NCI-H524 treated with DMSO at 0.1 percent for 48 hours (cell line): ENCODE data around the gene TGM3.
"Not testable (repeated sequence)": the region's sequence is repeated elsewhere in the genome, so short reads cannot be mapped to it uniquely, and the experiment has no call there.

Experiments used
- DNase-seq: peaks from one replicate; lab custom pipeline; 2025; lab: John Stamatoyannopoulos, UW

TGM3 gene

GRCh38 chr20:2295886-2296515 is at the start of gene TGM3:
TGM3 (plus strand) TSS chr20:2296001; CDS start chr20:2296064, 63 bp downstream.
- no peak for DNase-seq

- no peak for DNase-seq
Measured at GRCh38 chr20:2246069-2246491, 49.7 kb upstream of the TGM3 start.

GRCh38 chr20:2248837-2249236 is 47.0 kb upstream of the TGM3 start:
- no peak for DNase-seq

- no peak for DNase-seq
Measured at GRCh38 chr20:2249935-2250334, 45.9 kb upstream of the TGM3 start.

- no peak for DNase-seq
Measured at GRCh38 chr20:2252419-2252997, 43.3 kb upstream of the TGM3 start.

- no peak for DNase-seq
Measured at GRCh38 chr20:2253256-2253655, 42.5 kb upstream of the TGM3 start.

GRCh38 chr20:2254333-2254732 is 41.5 kb upstream of the TGM3 start:
- no peak for DNase-seq

- DNase-seq = no peak
Measured at GRCh38 chr20:2255926-2256531, 39.8 kb upstream of the TGM3 start.

- no peak for DNase-seq
Measured at GRCh38 chr20:2259731-2260130, 36.1 kb upstream of the TGM3 start.

- DNase-seq = no peak
Measured at GRCh38 chr20:2260250-2260649, 35.6 kb upstream of the TGM3 start.

GRCh38 chr20:2261046-2261485 is 34.7 kb upstream of the TGM3 start:
- no peak for DNase-seq

GRCh38 chr20:2261629-2262028 is 34.2 kb upstream of the TGM3 start:
- no peak for DNase-seq

GRCh38 chr20:2264118-2264517 is 31.7 kb upstream of the TGM3 start:
- no peak for DNase-seq

GRCh38 chr20:2264621-2265374 is 31.0 kb upstream of the TGM3 start:
- not testable (repeated sequence) for DNase-seq

- DNase-seq = no peak
Measured at GRCh38 chr20:2273634-2274302, 22.0 kb upstream of the TGM3 start.

GRCh38 chr20:2276015-2276414 is 19.8 kb upstream of the TGM3 start:
- DNase-seq = no peak

- DNase-seq = no peak
Measured at GRCh38 chr20:2279253-2279779, 16.5 kb upstream of the TGM3 start.

- DNase-seq = no peak
Measured at GRCh38 chr20:2280082-2280481, 15.7 kb upstream of the TGM3 start.

GRCh38 chr20:2281563-2281962 is 14.2 kb upstream of the TGM3 start:
- no peak for DNase-seq

GRCh38 chr20:2282181-2282580 is 13.6 kb upstream of the TGM3 start:
- DNase-seq = no peak

- no peak for DNase-seq
Measured at GRCh38 chr20:2283706-2284423, 11.9 kb upstream of the TGM3 start.
